ENCODE measurements around the gene ZC3H13. TPM values are rescaled to one million over a fixed set of nuclear protein-coding genes. Genes with fewer than 3 reads are reported as not detected.
"Not testable (repeated sequence)": the region's sequence is repeated elsewhere in the genome, so short reads cannot be mapped to it uniquely, and the experiment has no call there.

Gene ZC3H13
- total RNA-seq, 1 experiment from 2014 or later: 33.9 TPM

DNA sequence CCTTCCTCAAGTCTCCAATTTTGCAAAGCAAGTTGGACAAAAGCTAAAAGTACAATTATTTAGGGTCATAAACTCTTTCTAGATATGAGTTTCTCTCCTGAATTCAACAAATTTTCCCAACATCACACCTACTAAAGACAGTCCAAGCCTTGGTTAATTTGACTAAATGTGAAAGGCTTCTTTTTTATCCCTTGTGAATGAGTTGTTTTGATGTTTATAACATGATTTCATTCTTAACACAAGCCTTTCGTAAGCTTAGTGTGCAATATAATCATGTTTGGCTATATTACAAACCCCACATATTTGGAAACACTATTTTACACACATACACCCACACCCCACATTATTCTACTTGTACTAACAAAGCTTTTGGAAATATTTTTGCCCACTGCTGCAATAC lies 57.3 kb downstream of the ZC3H13 start:
- no peaks in the 10 kb centered on the region for H3K9me3 Mint-ChIP-seq (ENCODE audit: unreplicated experiment)
- H3K4me1 Mint-ChIP-seq (ENCODE audit: insufficient read depth, unreplicated experiment): no peaks in the 10 kb centered on the region
- BruUV-seq (replicated peaks): no TSS peak
- no peaks in the 10 kb centered on the region for H3K27me3 Mint-ChIP-seq (ENCODE audit: insufficient read depth, unreplicated experiment)
- no peak overlapping the region for H3K4me3 Mint-ChIP-seq (ENCODE audit: unreplicated experiment)
- CTCF ChIA-PET: interaction anchor here (0.7 to 1.3 kb wide), 4 partner anchors 28 to 188 kb away, joined by 3 to 4 read pairs (median 4); no protein-coding TSS in a partner anchor
- H3K36me3 Mint-ChIP-seq (ENCODE audit: insufficient read depth, unreplicated experiment): peaks cover 17% of the 10 kb centered on the region
- H3K27ac Mint-ChIP-seq (ENCODE audit: low read depth, unreplicated experiment): no peak overlapping the region
- TF ChIP-seq, protein P1, sequence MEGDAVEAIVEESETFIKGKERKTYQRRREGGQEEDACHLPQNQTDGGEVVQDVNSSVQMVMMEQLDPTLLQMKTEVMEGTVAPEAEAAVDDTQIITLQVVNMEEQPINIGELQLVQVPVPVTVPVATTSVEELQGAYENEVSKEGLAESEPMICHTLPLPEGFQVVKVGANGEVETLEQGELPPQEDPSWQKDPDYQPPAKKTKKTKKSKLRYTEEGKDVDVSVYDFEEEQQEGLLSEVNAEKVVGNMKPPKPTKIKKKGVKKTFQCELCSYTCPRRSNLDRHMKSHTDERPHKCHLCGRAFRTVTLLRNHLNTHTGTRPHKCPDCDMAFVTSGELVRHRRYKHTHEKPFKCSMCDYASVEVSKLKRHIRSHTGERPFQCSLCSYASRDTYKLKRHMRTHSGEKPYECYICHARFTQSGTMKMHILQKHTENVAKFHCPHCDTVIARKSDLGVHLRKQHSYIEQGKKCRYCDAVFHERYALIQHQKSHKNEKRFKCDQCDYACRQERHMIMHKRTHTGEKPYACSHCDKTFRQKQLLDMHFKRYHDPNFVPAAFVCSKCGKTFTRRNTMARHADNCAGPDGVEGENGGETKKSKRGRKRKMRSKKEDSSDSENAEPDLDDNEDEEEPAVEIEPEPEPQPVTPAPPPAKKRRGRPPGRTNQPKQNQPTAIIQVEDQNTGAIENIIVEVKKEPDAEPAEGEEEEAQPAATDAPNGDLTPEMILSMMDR (IDR thresholded peaks at IDR 0.05; ENCODE audit: unreplicated experiment): no peak
- no peak for DNase-seq (ENCODE audit: unreplicated experiment)
- intact Hi-C loops (cut with micrococcal nuclease): no loop called here
- POLR2A ChIA-PET: no interaction called here

DNA sequence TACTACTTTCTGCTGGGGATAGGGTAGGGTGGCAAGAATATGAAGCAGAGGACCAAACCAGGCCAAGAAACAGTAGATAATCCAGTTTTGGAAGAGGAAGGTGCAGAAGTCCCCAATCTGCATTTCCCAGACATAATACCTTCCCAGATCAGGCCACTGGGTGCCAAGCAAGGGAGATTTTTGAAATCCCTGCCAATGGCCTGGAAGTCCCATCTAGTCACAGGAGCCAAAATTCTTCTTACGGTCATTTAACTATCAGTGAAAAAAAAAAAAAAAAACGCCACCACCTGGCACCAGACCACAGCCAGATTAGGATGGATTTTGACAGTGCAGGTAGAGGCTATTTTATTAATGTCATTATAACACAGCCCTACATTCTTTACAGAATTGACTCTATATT lies 57.8 kb downstream of the ZC3H13 start:
- TF ChIP-seq, protein P1 (IDR thresholded peaks at IDR 0.05; ENCODE audit: unreplicated experiment): no peak
- Mint-ChIP-seq H3K9me3 (ENCODE audit: unreplicated experiment) (no peaks in the 10 kb centered on the region), H3K4me1 (ENCODE audit: insufficient read depth, unreplicated experiment) (peaks cover 4% of the 10 kb centered on the region), H3K4me3 (ENCODE audit: unreplicated experiment) (no peak overlapping the region), H3K36me3 (ENCODE audit: insufficient read depth, unreplicated experiment) (peaks cover 14% of the 10 kb centered on the region), H3K27me3 (ENCODE audit: insufficient read depth, unreplicated experiment) (no peaks in the 10 kb centered on the region), H3K27ac (ENCODE audit: low read depth, unreplicated experiment) (no peak overlapping the region)
- intact Hi-C loops (cut with micrococcal nuclease): no loop called here
- ChIA-PET POLR2A (no interaction called here), CTCF (interaction anchor here (0.7 to 1.3 kb wide), 4 partner anchors 131 to 187 kb away, joined by 3 to 6 read pairs (median 4); no protein-coding TSS in a partner anchor)
- BruUV-seq (replicated peaks): no TSS peak
- no peak for DNase-seq (ENCODE audit: unreplicated experiment)

DNA sequence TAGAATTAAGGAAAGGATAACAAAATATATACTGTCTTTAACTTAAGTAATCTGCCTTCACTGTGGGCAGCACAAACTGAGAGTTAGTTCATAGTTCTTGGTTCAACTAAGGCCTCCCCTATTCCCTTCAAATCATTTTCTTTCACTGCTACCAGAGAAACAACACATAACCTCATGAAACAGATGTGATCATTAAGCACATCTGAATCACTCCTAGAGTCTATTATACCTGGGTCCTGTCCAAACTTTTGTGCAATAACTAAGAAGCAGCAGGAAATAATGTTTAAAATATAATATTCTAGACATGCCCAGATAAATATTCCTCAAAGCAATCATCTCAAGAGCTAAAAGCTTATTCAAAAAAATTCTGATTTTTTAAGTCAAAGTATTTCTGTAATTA lies 62.9 kb downstream of the ZC3H13 start:
- Mint-ChIP-seq H3K4me3 (ENCODE audit: unreplicated experiment) (no peak overlapping the region), H3K9me3 (ENCODE audit: unreplicated experiment) (no peaks in the 10 kb centered on the region), H3K4me1 (ENCODE audit: insufficient read depth, unreplicated experiment) (peaks cover 12% of the 10 kb centered on the region), H3K36me3 (ENCODE audit: insufficient read depth, unreplicated experiment) (peaks cover 50% of the 10 kb centered on the region), H3K27ac (ENCODE audit: low read depth, unreplicated experiment) (peak overlapping the region; percentile 70), H3K27me3 (ENCODE audit: insufficient read depth, unreplicated experiment) (no peaks in the 10 kb centered on the region)
- intact Hi-C loops (cut with micrococcal nuclease): no loop called here
- CTCF ChIA-PET: interaction anchor here (0.6 to 1.6 kb wide), 4 partner anchors 10 to 169 kb away, joined by 3 to 4 read pairs (median 3); no protein-coding TSS in a partner anchor
- no TSS peak for BruUV-seq (replicated peaks)
- POLR2A ChIA-PET: no interaction called here
- TF ChIP-seq, protein P1 (IDR thresholded peaks at IDR 0.05; ENCODE audit: unreplicated experiment): no peak
- peak; percentile 52 for DNase-seq (ENCODE audit: unreplicated experiment)

DNA sequence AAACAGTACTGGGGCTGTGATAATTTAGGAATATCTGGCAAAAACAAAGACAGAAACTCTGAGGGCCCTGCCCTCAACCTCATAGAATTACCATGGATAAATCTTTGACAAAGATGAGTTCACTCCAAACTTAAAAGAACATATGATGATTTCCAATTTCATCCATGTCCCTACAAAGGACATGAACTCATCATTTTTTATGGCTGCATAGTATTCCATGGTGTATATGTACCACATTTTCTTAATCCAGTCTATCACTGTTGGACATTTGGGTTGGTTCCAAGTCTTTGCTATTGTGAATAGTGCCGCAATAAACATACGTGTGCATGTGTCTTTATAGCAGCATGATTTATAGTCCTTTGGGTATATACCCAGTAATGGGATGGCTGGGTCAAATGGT lies 71.4 kb downstream of the ZC3H13 start:
- intact Hi-C loops (cut with micrococcal nuclease); CTCF ChIA-PET; H3K27me3 Mint-ChIP-seq (ENCODE audit: insufficient read depth, unreplicated experiment); BruUV-seq (replicated peaks); H3K9me3 Mint-ChIP-seq (ENCODE audit: unreplicated experiment); DNase-seq (ENCODE audit: unreplicated experiment); H3K27ac Mint-ChIP-seq (ENCODE audit: low read depth, unreplicated experiment); H3K4me3 Mint-ChIP-seq (ENCODE audit: unreplicated experiment); H3K4me1 Mint-ChIP-seq (ENCODE audit: insufficient read depth, unreplicated experiment); POLR2A ChIA-PET: not testable (repeated sequence)
- H3K36me3 Mint-ChIP-seq (ENCODE audit: insufficient read depth, unreplicated experiment): peaks cover 60% of the 10 kb centered on the region

DNA sequence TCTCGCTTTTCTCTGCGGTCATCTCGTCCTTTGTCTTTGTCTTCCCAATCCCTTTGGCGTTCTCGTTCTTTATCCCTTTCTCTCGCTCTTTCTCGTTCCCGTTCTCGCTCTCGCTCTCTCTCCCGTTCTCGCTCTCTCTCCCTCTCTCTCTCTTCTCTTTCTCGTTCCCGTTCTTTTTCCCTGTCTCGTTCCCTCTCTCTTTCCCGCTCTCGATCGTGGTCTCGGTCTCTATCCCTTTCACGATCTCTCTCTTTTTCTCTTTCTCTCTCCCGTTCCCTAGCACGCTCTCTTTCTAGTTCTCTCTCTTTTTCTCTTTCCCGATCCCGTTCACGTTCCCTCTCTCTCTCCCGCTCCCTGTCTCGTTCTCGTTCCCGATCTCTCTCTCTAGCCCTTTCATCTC lies 77.2 kb downstream of the ZC3H13 start:
- peaks cover 75% of the 10 kb centered on the region for H3K36me3 Mint-ChIP-seq (ENCODE audit: insufficient read depth, unreplicated experiment)
- intact Hi-C loops (cut with micrococcal nuclease): no loop called here

More for the DNA sequence above, 77.2 kb downstream of the ZC3H13 start:
- ChIA-PET CTCF (no interaction called here), POLR2A (no interaction called here)
- no peaks in the 10 kb centered on the region for H3K27me3 Mint-ChIP-seq (ENCODE audit: insufficient read depth, unreplicated experiment)
- no peaks in the 10 kb centered on the region for H3K4me1 Mint-ChIP-seq (ENCODE audit: insufficient read depth, unreplicated experiment)
- peaks cover 9% of the 10 kb centered on the region for H3K9me3 Mint-ChIP-seq (ENCODE audit: unreplicated experiment)
- no peak overlapping the region for H3K27ac Mint-ChIP-seq (ENCODE audit: low read depth, unreplicated experiment)
- TSS peak; percentile 43 for BruUV-seq (replicated peaks)
- DNase-seq (ENCODE audit: unreplicated experiment): no peak
- no peak overlapping the region for H3K4me3 Mint-ChIP-seq (ENCODE audit: unreplicated experiment)
- TF ChIP-seq, protein P1 (IDR thresholded peaks at IDR 0.05; ENCODE audit: unreplicated experiment): no peak

All from MCF 10A (cell line).